Neural cell (in vitro differentiated cells): Measurements from ENCODE around the gene METTL16.

Experiments used
- POLR2AphosphoS5 ChIP-seq: IDR thresholded peaks from 2 replicates; pipeline ENCODE4 v1.6.1; 2012
- RAD21 ChIP-seq: fragments of 450-650 bp; conservative IDR thresholded peaks from 2 replicates; pipeline ENCODE4 v1.6.1; 2014; ENCODE audit warnings: antibody characterized with exemption, mild to moderate bottlenecking, moderate library complexity
- TAF1 ChIP-seq: IDR thresholded peaks from 2 replicates; pipeline ENCODE4 v1.6.1; 2012; ENCODE audit warnings: low read depth
- TF ChIP-seq, protein P1 (sequence below): fragments of 450-650 bp; IDR thresholded peaks from 2 replicates; pipeline ENCODE4 v1.5.1; 2014; ENCODE audit warnings: antibody characterized with exemption, mild to moderate bottlenecking, moderate library complexity; ENCODE audit not compliant: poor library complexity, severe bottlenecking
- TF ChIP-seq, protein P2 (sequence below): IDR thresholded peaks from 2 replicates; pipeline ENCODE4 v1.6.1; 2012; ENCODE audit warnings: borderline replicate concordance

DNA sequence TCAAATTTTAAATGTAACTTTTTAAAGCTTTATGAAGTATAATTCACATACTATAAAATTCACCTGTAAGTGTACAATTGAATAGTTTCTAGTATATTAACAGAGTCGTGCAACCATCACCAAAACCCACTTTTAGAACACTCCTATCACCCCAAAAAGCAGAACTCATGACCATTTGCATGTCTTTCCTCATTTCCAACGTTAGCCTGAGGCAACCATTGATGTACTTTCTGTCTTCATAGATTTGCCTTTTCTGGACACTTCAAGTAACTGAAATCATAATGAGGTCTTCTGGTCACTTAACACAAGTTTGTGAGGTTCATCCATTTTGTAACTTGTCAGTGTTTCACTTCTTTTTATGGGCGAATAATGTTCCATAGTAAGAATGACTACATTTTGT is 33.2 kb downstream of the METTL16 start:
- TF ChIP-seq, protein P1, sequence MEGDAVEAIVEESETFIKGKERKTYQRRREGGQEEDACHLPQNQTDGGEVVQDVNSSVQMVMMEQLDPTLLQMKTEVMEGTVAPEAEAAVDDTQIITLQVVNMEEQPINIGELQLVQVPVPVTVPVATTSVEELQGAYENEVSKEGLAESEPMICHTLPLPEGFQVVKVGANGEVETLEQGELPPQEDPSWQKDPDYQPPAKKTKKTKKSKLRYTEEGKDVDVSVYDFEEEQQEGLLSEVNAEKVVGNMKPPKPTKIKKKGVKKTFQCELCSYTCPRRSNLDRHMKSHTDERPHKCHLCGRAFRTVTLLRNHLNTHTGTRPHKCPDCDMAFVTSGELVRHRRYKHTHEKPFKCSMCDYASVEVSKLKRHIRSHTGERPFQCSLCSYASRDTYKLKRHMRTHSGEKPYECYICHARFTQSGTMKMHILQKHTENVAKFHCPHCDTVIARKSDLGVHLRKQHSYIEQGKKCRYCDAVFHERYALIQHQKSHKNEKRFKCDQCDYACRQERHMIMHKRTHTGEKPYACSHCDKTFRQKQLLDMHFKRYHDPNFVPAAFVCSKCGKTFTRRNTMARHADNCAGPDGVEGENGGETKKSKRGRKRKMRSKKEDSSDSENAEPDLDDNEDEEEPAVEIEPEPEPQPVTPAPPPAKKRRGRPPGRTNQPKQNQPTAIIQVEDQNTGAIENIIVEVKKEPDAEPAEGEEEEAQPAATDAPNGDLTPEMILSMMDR, result no peak
- TF ChIP-seq RAD21 (no peak), POLR2AphosphoS5 (no peak), TAF1 (no peak)
- TF ChIP-seq, protein P2, sequence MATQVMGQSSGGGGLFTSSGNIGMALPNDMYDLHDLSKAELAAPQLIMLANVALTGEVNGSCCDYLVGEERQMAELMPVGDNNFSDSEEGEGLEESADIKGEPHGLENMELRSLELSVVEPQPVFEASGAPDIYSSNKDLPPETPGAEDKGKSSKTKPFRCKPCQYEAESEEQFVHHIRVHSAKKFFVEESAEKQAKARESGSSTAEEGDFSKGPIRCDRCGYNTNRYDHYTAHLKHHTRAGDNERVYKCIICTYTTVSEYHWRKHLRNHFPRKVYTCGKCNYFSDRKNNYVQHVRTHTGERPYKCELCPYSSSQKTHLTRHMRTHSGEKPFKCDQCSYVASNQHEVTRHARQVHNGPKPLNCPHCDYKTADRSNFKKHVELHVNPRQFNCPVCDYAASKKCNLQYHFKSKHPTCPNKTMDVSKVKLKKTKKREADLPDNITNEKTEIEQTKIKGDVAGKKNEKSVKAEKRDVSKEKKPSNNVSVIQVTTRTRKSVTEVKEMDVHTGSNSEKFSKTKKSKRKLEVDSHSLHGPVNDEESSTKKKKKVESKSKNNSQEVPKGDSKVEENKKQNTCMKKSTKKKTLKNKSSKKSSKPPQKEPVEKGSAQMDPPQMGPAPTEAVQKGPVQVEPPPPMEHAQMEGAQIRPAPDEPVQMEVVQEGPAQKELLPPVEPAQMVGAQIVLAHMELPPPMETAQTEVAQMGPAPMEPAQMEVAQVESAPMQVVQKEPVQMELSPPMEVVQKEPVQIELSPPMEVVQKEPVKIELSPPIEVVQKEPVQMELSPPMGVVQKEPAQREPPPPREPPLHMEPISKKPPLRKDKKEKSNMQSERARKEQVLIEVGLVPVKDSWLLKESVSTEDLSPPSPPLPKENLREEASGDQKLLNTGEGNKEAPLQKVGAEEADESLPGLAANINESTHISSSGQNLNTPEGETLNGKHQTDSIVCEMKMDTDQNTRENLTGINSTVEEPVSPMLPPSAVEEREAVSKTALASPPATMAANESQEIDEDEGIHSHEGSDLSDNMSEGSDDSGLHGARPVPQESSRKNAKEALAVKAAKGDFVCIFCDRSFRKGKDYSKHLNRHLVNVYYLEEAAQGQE, result no peak
